ENCODE data around the gene LSM11.
A peak's percentile ranks its signal among the peaks of the same experiment; 100 is the strongest.
"Not testable (repeated sequence)": the region's sequence is repeated elsewhere in the genome, so short reads cannot be mapped to it uniquely, and the experiment has no call there.

LSM11 gene
- 21.2 to 22.0 reads per million in 2 experiments for total RNA-seq

DNA sequence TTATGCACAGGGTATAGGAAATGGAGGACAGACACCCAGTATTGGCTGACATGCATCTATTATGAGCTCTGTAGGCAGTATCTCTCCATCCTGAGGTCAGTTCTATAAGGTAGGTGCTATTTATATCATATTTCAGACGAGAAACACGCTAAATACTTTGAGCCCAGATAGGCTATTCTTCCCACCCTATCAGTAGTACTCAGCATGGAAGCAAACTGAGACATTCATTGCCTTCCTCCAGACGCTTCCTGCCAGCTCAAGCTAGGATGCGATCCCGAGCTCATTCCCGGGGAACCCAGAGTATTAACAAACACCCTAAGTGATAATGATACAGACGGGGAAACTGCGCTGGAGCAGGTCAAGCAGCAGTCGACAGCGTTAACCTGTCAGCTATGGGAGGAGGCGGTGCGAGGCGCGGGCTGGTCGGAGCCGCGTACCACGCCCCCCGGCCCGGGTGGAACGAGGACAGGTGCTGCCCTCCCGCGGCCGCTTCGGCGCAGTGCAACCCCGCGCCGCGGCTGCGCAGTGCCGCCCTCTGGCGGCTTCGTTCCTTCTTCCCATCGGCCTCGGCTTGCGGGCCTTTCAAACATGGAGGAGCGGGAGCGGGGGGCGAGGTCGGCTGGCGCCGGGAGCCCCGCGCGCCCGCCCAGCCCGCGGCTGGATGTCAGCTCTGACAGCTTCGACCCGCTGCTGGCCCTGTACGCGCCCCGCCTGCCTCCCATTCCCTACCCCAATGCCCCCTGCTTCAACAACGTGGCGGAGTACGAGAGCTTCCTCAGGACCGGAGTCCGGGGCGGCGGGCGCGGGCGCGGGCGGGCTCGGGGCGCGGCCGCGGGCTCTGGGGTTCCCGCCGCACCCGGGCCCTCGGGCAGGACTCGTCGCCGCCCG, at the start of gene LSM11:
LSM11 (plus strand) TSS at position 550 of the 888 bp plus-strand sequence; CDS start at position 589, 39 bp downstream.
- peak; percentile 81 for DNase-seq (ENCODE audit: low read depth)

DNA sequence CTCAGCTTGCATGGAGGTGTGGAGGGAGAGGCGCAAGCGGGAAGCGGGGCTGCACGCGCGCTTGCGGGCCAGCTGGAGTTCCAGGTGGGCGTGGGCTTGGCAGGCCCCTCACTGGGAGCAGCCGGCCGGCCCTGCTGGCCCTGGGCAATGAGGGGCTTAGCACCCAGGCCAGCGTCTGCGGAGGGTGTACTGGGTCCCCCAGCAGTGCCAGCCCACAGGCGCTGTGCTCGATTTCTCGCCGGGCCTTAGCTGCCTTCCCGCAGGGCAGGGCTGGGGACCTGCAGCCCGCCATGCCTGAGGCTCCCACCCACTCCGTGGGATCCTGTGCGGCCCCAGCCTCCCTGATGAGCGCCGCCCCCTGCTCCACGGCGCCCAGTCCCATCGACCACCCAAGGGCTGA, 49.7 kb upstream of the LSM11 start:
- not testable (repeated sequence) for DNase-seq (ENCODE audit: low read depth)

DNA sequence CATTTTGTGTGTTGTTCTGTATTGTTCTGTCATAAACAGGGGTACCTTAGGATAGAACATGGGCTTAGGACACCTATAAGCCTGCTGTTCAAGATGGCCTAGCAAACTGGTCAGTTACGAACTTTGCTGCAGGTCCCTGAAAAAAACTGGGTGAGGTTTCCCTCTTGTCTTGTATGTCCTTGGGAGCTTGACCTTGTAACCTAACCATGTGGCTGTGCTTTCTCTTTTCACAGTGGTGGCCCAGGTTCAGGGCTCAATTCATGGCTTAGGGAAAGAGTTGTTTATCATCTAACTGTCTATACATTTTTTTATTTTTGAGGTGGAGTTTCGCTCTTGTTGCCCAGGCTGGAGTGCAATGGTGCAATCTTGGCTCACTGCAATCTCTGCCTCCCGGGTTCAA, 47.4 kb upstream of the LSM11 start:
- DNase-seq (ENCODE audit: low read depth) = not testable (repeated sequence)

DNA sequence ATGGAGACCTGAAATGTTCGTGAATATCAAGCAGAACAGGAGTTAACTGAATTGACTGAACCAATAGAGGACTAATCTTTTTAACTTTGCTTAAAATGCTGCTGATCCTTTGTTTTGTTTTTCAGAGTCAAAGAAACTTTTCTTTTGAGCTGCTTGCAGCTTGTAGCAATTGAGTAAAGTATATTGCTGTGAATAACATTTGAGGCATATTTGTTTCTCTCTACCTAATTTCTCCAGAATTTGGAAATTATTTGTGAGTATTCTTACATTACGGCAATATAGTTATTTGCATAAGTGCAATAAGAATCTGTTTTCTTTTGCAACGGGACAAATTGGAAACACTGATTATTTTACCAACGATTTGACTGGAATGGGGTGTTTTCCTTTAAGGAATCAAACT, 44.8 kb upstream of the LSM11 start:
- DNase-seq (ENCODE audit: low read depth) = not testable (repeated sequence)

DNA sequence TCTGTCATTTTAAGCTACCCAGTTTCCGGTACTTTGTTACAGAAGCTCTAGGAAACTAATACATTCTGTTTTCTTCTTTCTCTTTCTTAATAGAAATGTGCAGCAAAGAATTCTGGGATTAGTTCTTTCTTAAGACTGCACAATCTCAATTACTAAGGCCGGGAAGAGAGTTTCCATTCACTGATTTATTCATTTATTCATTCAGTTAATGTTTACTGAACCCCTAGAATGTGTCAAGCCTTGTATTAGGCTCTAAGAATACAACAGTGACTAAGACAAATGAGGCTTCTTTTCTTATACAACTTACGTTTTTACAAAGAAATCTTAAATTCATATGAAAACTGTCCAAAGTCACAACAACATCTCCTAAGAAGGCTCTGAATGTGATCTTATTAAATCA, 39.8 kb upstream of the LSM11 start:
- DNase-seq (ENCODE audit: low read depth) = no peak

DNA sequence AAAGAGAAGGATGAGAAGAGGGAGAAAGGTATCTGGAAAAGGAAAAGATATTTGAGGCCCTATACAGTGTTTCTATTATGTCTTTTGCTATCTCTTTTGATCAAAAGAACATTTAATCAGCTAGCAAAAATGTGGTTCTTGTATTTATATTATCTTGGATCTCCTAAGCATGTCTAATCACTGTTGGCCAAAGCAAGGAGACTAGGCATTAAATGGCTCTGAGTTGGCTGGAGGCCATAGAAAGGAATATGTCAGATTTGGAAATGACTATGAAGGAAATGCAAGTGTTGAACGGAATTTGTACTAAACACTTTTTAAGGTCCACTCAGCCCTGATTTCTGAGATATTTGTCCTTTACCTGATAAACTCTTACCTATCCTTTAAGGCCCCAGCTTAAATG, 34.6 kb upstream of the LSM11 start:
- DNase-seq (ENCODE audit: low read depth) = no peak

DNA sequence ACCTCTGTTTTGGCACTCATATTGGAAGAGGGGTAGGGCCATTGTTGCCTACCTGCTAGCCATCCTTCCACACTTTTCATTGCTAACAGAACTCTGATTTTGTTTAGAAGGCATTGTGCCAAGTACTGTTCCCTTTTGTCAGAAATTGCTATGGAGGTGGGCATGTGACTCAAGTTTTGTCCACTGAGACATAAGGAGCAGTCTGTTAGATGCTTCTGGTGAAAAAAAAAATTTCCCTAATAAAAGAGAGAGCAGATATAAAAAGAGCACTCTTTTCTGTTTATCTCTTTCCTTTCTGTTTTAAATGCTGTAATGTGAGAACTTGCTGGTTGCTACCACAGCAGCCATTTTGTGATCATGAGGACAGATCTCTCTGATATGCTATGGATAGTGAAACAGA, 34.2 kb upstream of the LSM11 start:
- DNase-seq (ENCODE audit: low read depth) = no peak

DNA sequence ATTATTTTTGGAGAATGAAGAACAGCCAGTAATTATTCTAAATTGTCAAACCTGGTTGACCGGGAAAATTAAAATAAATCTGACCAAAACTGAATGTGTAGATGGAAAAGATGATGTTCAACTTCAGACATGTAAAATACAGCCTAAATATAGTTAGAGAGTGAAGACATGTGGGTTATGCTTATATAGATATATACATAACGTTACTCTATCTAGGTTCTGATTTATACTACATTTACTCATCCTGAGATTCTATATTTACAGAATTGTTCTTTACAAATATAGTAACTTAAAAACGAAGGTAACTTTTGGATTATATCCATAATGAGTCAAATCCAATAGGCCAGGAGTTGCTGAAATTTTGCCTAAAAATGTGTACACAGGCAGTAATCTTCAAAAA, 33.1 kb upstream of the LSM11 start:
- no peak for DNase-seq (ENCODE audit: low read depth)

DNA sequence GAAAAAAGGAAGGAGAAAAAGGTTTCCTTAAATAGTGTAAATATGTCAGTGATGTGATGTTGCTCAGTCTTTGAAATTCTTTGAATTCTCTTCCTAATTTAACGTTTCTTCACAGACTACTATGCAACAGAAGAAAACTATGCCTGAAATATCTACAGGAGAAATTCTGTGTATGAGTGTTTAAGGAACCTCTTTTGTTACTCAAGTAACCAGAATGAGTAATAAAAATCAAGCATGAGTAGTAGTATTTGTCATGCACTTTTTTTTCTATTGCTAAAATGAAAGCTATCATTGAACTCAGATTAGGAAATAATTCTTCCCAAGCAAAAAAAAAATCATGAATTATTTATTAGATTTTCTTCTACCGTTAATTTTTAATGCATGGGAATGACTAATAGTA, 32.6 kb upstream of the LSM11 start:
- DNase-seq (ENCODE audit: low read depth) = no peak

DNA sequence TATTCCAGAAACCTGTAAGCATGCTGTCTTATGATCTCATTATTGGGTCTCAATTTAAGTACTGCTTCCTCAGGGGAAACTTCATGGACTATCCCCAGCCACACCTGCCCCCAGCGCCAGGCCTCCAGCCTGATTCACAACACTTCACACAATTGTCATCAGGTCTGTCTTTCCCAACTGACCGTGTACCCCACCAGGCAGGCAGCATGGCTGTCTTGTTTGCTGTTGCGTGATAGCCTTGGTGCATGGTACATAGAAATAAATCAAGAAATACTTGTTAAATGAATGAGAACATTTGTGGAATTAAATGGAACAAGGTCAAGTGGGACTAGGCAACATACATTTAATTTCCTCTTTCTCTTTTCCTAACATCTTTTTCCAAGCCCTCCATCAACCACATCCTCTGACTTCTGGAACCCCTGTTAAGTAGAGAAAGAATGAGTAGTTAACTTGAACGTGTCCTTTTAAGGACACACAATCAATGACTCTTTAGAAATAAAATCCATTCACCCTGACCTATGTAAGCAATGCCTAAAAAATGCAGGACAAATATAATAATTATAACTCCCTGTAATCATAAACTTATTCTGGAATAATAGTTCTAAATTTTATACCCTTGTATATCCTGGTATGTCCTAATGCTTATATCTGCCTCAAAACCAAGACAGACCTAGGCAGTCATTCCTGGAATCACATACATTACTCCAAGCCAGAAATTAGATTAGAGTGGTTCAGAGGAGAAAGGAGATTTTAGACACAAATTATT, 29.5 kb upstream of the LSM11 start:
- DNase-seq (ENCODE audit: low read depth) = no peak

DNA sequence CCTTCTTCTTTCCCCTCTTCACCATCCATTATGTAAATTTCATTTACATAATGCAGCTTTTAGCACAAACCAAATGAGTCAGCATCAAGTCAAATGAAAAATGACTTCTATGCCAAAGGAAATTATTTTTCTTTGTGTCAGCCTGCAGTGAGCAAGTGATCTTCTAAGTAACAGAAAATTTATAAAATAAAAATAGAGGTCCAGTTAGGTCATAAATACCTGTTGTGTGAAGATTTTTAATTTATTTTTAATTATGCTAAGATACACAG, 29.0 kb upstream of the LSM11 start:
- no peak for DNase-seq (ENCODE audit: low read depth)

DNA sequence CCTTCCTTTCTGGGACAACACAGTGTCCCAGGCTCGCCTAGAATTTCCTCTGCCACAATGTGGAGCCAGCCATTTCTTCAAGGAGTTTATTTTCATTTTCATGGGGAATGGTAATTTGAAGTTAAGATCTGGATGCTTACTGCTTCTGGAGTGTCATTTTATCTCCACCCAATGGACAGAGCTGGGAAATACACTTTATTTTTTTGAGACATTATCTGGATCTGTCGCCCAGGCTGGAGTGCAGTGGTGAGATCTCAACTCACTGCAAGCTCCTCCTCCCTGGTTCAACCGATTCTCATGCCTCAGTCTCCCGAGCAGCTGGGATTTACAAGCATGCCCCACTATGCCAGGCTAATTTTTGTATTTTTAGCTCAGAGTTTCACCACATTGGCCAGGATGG, 25.0 kb upstream of the LSM11 start:
- no peak for DNase-seq (ENCODE audit: low read depth)

DNA sequence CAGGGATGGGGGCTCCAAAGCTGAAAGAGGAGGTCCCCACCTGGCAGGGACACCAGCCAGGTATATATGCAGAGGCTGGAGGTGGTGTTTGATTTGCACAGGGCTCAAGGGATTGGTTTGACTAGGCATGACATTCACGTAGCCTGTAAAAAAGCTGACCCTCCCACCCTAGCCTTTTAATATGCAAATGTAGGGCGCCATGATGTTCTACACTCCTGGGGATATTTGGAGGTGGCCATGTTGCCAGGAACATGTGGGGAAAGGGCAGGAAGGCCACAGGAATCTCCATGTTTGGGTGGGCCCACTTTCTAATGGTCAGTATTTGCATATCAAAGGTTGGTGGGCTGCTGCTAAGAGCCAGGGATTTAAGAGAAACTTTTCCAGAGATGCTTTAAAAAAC, 24.3 kb upstream of the LSM11 start:
- no peak for DNase-seq (ENCODE audit: low read depth)

DNA sequence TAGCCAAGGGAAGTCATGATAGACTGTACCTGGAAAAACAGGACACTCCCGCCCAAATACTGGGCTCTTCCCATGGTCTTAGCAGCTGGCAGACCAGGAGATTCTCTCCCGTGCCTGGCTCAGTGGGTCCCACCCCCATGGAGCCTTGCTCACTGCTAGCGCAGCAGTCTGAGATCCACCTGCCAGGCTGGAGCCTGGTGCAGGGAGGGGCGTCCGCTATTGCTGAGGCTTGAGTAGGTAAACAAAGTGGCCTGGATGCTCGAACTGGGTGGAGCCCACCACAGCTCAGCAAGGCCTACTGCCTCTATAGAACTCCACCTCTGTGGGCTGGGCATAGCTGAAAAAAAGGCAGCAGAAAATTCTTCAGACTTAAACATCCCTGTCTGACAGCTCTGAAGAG, 22.4 kb upstream of the LSM11 start:
- DNase-seq (ENCODE audit: low read depth) = no peak

DNA sequence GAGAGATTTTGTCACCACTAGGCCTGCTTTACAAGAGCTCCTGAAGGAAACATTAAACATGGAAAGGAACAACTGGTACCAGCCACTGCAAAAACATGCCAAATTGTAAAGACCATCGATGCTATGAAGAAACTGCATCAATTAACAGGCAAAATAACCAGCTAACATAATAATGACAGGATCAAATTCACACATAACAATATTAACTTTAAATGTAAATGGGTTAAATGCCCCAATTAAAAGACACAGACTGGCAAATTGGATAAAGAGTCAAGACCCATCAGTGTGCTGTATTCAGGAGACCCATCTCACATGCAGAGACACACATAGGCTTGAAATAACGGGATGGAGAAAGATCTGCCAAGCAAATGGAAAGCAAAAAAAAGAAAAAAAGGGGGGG, 20.6 kb upstream of the LSM11 start:
- not testable (repeated sequence) for DNase-seq (ENCODE audit: low read depth)

DNA sequence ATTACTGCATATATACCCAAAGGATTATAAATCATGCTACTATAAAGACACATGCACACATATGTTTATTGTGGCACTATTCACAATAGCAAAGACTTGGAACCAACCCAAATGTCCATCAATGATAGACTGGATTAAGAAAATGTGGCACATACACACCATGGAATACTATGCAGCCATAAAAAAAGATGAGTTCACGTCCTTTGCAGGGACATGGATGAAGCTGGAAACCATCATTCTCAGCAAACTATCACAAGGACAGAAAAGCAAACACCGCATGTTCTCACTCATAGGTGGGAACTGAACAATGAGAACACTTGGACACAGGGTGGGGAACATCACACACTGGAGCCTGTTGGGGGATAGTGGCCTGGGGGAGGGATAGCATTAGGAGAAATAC, 16.9 kb upstream of the LSM11 start:
- DNase-seq (ENCODE audit: low read depth) = not testable (repeated sequence)

DNA sequence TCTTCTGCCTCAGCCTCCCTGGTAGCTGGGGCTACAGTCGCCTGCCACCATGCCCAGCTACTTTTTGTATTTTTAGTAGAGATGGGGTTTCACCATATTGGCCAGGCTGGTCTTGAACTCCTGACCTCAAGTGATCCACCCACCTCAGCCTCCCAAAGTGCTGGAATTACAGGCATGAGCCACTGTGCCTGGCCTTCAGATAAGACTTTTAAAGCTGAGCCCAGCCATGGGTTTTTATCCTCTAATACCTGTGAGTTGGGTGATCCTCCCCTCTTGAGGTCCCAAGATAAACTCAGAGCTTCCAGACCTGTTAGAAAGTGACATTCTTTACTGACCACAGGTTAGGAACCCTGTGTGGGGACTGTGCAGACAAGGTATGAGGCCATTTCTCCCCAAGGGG, 15.7 kb upstream of the LSM11 start:
- not testable (repeated sequence) for DNase-seq (ENCODE audit: low read depth)

DNA sequence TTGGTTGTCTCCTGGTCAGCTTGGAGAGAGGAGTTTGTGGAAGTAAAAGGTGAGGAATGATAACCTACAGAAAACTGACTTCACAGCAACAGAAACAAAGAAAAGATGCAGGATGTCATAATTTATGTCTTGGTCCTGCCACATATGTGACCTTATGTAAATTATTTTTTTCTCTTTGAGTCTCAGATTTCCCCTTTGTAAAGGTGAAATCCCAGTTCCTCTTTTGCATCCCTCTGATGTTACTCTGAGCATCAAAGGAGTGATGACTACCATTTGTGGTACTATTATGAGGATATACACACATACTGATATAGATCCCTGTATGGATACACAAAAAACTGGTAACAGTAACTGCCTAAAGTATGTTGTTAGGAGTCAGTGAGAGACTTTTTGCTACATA, 13.7 kb upstream of the LSM11 start:
- no peak for DNase-seq (ENCODE audit: low read depth)

DNA sequence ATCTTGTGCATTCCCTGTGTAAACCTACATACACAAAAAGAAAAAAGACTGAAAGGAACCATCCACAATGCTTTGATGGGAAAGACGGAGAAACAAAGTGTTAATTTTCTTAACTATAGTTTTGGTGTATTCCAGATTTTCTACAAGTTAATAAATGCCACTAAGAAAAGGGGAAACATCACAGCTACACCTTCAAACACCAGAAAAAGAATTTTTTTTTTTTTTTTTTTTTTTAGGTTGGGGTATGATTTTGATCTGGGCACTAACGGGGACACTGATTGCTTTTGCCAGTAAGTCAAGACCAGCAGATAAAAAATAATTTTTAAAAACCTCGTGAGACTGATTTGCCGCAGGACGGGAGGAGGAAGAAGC, 12.6 kb upstream of the LSM11 start:
- no peak for DNase-seq (ENCODE audit: low read depth)

DNA sequence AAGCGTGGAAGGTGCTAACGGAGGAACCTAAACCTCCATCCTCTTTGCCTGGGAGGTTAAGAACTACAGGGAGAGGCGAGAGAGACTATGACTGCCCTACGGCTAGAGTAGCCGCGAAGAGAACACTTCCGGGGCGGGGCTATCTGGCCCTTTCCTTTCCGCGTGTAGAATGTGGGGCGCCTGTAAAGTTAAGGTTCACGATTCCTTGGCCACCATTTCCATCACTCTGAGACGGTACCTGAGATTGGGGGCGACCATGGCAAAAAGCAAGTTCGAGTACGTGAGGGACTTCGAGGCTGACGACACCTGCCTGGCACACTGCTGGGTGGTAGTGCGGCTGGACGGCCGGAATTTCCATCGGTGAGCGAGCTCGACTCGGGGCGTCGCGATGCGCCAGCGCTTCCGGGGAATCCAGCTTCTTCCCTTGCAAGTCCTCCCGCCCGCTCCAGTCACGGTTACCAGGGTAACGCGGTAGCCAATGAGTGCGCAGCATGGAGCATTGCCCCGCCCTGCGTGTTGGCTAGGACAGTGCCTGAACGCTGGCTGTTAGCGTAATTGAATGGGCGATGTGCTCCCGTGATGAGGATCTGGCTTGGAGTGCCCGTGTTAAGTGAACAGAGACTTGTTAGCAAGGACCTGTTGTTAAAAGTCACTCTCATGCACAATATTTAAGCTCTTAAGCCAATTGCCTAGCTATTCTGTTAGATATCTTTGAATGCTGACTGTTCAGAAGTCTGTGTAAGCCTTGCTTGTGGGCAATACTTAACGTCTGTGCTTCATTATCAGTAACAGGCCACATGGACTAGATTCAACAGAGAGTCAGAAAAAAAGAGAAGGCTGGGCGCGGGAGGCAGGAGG, 12.0 kb upstream of the LSM11 start, which contains the start of gene THG1L:
THG1L (plus strand) TSS at position 149 of the 858 bp plus-strand sequence; CDS start at position 170, 21 bp downstream.
- peak; percentile 98 for DNase-seq (ENCODE audit: low read depth)

DNA sequence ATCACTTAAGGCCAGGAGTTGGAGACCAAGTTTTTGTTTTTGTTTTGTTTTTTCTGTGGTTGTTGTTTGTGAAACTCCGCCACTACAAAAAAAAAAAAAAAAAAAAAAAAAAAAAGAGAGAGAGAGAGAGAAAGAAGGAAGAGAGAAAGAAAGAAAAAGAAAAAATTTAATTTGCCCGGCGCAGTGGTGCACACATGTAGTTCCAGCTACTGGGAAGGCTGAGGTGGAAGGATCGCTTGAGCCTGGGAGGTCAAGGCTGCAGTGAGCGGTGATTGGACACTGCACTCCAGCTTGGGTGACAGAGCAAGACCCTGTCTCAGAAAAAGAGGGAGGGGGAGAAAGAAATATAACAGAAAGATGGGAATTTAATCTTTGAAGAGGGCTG, 11.4 kb upstream of the LSM11 start:
- no peak for DNase-seq (ENCODE audit: low read depth)

DNA sequence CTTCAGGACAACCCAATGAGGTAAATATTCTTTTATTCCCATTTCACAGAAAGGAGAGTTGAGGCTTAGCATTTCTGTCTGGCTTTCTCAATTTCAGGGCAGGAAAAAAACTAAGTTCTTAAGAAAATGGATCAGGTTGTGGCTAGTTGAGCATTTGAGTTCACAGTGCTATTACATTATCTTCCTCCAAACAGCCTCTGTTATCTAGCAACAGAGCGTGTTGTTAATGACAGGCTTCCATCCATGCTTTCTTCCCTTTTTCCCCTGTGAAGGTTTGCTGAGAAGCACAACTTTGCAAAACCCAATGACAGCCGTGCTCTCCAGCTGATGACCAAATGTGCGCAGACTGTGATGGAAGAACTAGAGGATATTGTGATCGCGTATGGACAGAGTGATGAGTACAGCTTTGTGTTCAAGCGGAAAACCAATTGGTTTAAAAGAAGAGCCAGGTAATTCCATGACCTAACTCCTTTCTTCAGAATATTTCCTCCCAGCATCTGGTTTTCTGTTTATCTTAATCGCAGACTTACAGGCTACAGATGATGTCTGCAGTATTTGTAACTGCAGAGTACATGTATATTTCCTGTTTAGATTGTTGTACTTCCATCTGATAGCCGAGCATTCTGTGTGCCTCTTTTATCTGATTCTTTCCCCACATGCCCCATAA, 10.8 kb upstream of the LSM11 start:
- DNase-seq (ENCODE audit: low read depth) = no peak

All from T follicular helper cell (primary cell).